Fibroblast of lung (primary cell): ENCODE results near the gene GOLGA6A.

Experiments
- CTCF ChIP-seq, 2 donors: IDR thresholded peaks in 1 of 2; conservative IDR thresholded peaks in 1 of 2; 1 replicate in 1 of 2; 2 replicates in 1 of 2; pipeline ENCODE4 v1.5.1; 2011 to 2012; ENCODE audit warnings: low read length in 2 of 2, control low read depth in 1 of 2, inconsistent platforms in 1 of 2, low read depth in 1 of 2, mild to moderate bottlenecking in 1 of 2
- EZH2 ChIP-seq: IDR thresholded peaks from 2 replicates; pipeline ENCODE4 v1.5.1; 2012; ENCODE audit warnings: low read length, control low read depth, mild to moderate bottlenecking; ENCODE audit errors: missing control alignments

GRCh38 chr15:74037171-74038117 is 44.9 kb downstream of the GOLGA6A start:
- TF ChIP-seq CTCF (conservative IDR thresholded peaks at IDR 0.05 in 1 of 2, IDR thresholded peaks at IDR 0.05 in 1 of 2; ENCODE audit: low read depth in 1 of 2, low read length in 2 of 2) (no peak), EZH2 (no peak)
